PC-3 (cell line): ENCODE results near the gene MSI1.

Experiments
- CTCF ChIP-seq: fragments of 300-600 bp; sonication (generic); conservative IDR thresholded peaks from 2 replicates; pipeline ENCODE4 v1.5.1; 2017; ENCODE audit warnings: antibody characterized with exemption, low read depth, mild to moderate bottlenecking, low read length
- EZH2phosphoT487 ChIP-seq: fragments of 300-600 bp; sonication (generic); IDR thresholded peaks from 2 replicates; pipeline ENCODE4 v1.6.1; 2018; ENCODE audit warnings: mild to moderate bottlenecking, antibody characterized with exemption, low read length, borderline replicate concordance

- TF ChIP-seq CTCF (no peak), EZH2phosphoT487 (no peak)
These were observed 26.6 kb downstream of the MSI1 start for GRCh38 chr12:120342175-120343038.
